HEK293T (cell line): ENCODE results near the gene POLE4.

Source experiments
- BHLHE40 ChIP-seq: fragments of 450-650 bp; IDR thresholded peaks from 2 replicates; pipeline ENCODE4 v1.6.1; 2016; ENCODE audit warnings: mild to moderate bottlenecking, moderate library complexity, borderline replicate concordance
- ELF4 ChIP-seq: fragments of 450-650 bp; IDR thresholded peaks from 2 replicates; pipeline ENCODE4 v1.6.1; 2017; ENCODE audit warnings: antibody characterized with exemption
- FOXA1 ChIP-seq: fragments of 450-650 bp; IDR thresholded peaks from 2 replicates; pipeline ENCODE4 v1.6.1; 2016; ENCODE audit warnings: mild to moderate bottlenecking
- FOXM1 ChIP-seq: fragments of 450-650 bp; IDR thresholded peaks from 2 replicates; pipeline ENCODE4 v1.6.1; 2017; ENCODE audit warnings: mild to moderate bottlenecking, borderline replicate concordance
- HDGF ChIP-seq: fragments of 450-650 bp; IDR thresholded peaks from 2 replicates; pipeline ENCODE4 v1.6.1; 2017; ENCODE audit warnings: antibody characterized with exemption, borderline replicate concordance
- LEF1 ChIP-seq: fragments of 450-650 bp; IDR thresholded peaks from 2 replicates; pipeline ENCODE4 v1.6.1; 2017; ENCODE audit warnings: mild to moderate bottlenecking, borderline replicate concordance
- PKNOX1 ChIP-seq: fragments of 450-650 bp; IDR thresholded peaks from 2 replicates; pipeline ENCODE4 v1.6.1; 2016
- SP1 ChIP-seq: fragments of 450-650 bp; IDR thresholded peaks from 2 replicates; pipeline ENCODE4 v1.6.1; 2017
- TARDBP ChIP-seq: fragments of 450-650 bp; IDR thresholded peaks from 2 replicates; pipeline ENCODE4 v1.6.1; 2016
- ZNF384 ChIP-seq: fragments of 450-650 bp; IDR thresholded peaks from 2 replicates; pipeline ENCODE4 v1.6.1; 2016

GRCh38 chr2:74930811-74931486 lies 27.5 kb upstream of the POLE4 start:
- TF ChIP-seq SP1 (no peak), BHLHE40 (no peak), LEF1 (no peak), FOXA1 (no peak), HDGF (no peak), PKNOX1 (no peak), TARDBP (no peak), FOXM1 (no peak), ZNF384 (no peak), ELF4 (no peak)
